ENCODE data around the gene CNTN1. TPM values are rescaled to one million over a fixed set of nuclear protein-coding genes. Genes with fewer than 3 reads are reported as not detected.

Gene CNTN1
- total RNA-seq, 4 donors from 2014 or later, result 0.15 to 0.29 (median 0.22) TPM

- H3K36me3 ChIP-seq, result no peaks in the 10 kb centered on the region
- TF ChIP-seq POLR2A (IDR thresholded peaks at IDR 0.05) (no peak), CTCF (IDR thresholded peaks at IDR 0.05 in 4 of 5, conservative IDR thresholded peaks at IDR 0.05 in 1 of 5) (no peak)
- no peak overlapping the region for H3K4me3 ChIP-seq
- no peaks in the 10 kb centered on the region for H3K27me3 ChIP-seq
- no peak overlapping the region for H3K27ac ChIP-seq
- in situ Hi-C loops (cut with MboI; ENCODE audit: low sequenced_read_pairs in 4 of 4) (no loop called here), intact Hi-C loops (cut with DNase I; ENCODE audit: low total_unique reads) (no loop called here)
- H3K9me3 ChIP-seq, result no peaks in the 10 kb centered on the region
- DNase-seq, result no peak
- H3K4me1 ChIP-seq, result no peaks in the 10 kb centered on the region
- ATAC-seq, result no peak
Observed at GRCh38 chr12:41049033-41049432, 356.8 kb downstream of the CNTN1 start.

- no peaks in the 10 kb centered on the region for H3K4me1 ChIP-seq
- in situ Hi-C loops (cut with MboI; ENCODE audit: low sequenced_read_pairs in 4 of 4) (no loop called here), intact Hi-C loops (cut with DNase I; ENCODE audit: low total_unique reads) (no loop called here)
- DNase-seq (no peak), ATAC-seq (no peak)
- TF ChIP-seq CTCF (IDR thresholded peaks at IDR 0.05 in 4 of 5, conservative IDR thresholded peaks at IDR 0.05 in 1 of 5) (no peak), POLR2A (IDR thresholded peaks at IDR 0.05) (no peak)
- no peaks in the 10 kb centered on the region for H3K9me3 ChIP-seq
- H3K4me3 ChIP-seq, result no peak overlapping the region
- no peaks in the 10 kb centered on the region for H3K36me3 ChIP-seq
- H3K27ac ChIP-seq, result no peak overlapping the region
- no peaks in the 10 kb centered on the region for H3K27me3 ChIP-seq
Observed at GRCh38 chr12:41051954-41052353, 359.7 kb downstream of the CNTN1 start.

- in situ Hi-C loops (cut with MboI; ENCODE audit: low sequenced_read_pairs in 4 of 4), result no loop called here
- Histone ChIP-seq H3K4me3 (no peak overlapping the region), H3K36me3 (no peaks in the 10 kb centered on the region), H3K4me1 (no peaks in the 10 kb centered on the region), H3K27ac (no peak overlapping the region), H3K27me3 (no peaks in the 10 kb centered on the region), H3K9me3 (no peaks in the 10 kb centered on the region)
- DNase-seq (no peak), ATAC-seq (no peak)
- TF ChIP-seq POLR2A (IDR thresholded peaks at IDR 0.05), result no peak
- TF ChIP-seq CTCF (IDR thresholded peaks at IDR 0.05 in 4 of 5, conservative IDR thresholded peaks at IDR 0.05 in 1 of 5), result no peak
- intact Hi-C loops (cut with DNase I; ENCODE audit: low total_unique reads), result no loop called here
Observed at GRCh38 chr12:41052441-41052840, 360.2 kb downstream of the CNTN1 start.

- TF ChIP-seq POLR2A (IDR thresholded peaks at IDR 0.05), result no peak
- no peak for TF ChIP-seq CTCF (IDR thresholded peaks at IDR 0.05 in 4 of 5, conservative IDR thresholded peaks at IDR 0.05 in 1 of 5)
- Histone ChIP-seq H3K27me3 (no peaks in the 10 kb centered on the region), H3K27ac (no peak overlapping the region), H3K4me3 (no peak overlapping the region), H3K9me3 (no peaks in the 10 kb centered on the region), H3K36me3 (no peaks in the 10 kb centered on the region), H3K4me1 (no peaks in the 10 kb centered on the region)
- DNase-seq (no peak), ATAC-seq (no peak)
- in situ Hi-C loops (cut with MboI; ENCODE audit: low sequenced_read_pairs in 4 of 4) (no loop called here), intact Hi-C loops (cut with DNase I; ENCODE audit: low total_unique reads) (no loop called here)
Observed at GRCh38 chr12:41053046-41053445, 360.8 kb downstream of the CNTN1 start.

GRCh38 chr12:41055875-41056577 is 363.8 kb downstream of the CNTN1 start:
- intact Hi-C loops (cut with DNase I; ENCODE audit: low total_unique reads) (no loop called here), in situ Hi-C loops (cut with MboI; ENCODE audit: low sequenced_read_pairs in 4 of 4) (no loop called here)
- Histone ChIP-seq H3K4me3 (no peak overlapping the region), H3K27ac (no peak overlapping the region), H3K27me3 (no peaks in the 10 kb centered on the region), H3K4me1 (no peaks in the 10 kb centered on the region), H3K9me3 (no peaks in the 10 kb centered on the region), H3K36me3 (no peaks in the 10 kb centered on the region)
- no peak for TF ChIP-seq CTCF (IDR thresholded peaks at IDR 0.05 in 4 of 5, conservative IDR thresholded peaks at IDR 0.05 in 1 of 5)
- no peak for TF ChIP-seq POLR2A (IDR thresholded peaks at IDR 0.05)
- ATAC-seq (no peak), DNase-seq (no peak)

All from gastrocnemius medialis (tissue), 4 donors.